K562 (cell line): ENCODE measurements around the gene RACGAP1. TPM values are rescaled to one million over a fixed set of nuclear protein-coding genes. Genes with fewer than 3 reads are reported as not detected.

Source experiments
- CHD7 ChIP-seq: fragments of 200-600 bp; sonication (generic); IDR thresholded peaks from one replicate; pipeline ENCODE4 v1.6.1; 2012; ENCODE audit warnings: mild to moderate bottlenecking, low read depth, low read length, inconsistent platforms
- FOSL1 ChIP-seq: fragments of 200-800 bp; sonication (Bioruptor generic); conservative IDR thresholded peaks from 2 replicates; pipeline ENCODE4 v1.6.1; 2016; ENCODE audit warnings: missing genetic modification characterization, missing compliant biosample characterization
- JUNB ChIP-seq: fragments of 450-650 bp; formaldehyde crosslinking; conservative IDR thresholded peaks from 2 replicates; pipeline ENCODE4 v1.4.0; 2020; ENCODE audit warnings: mild to moderate bottlenecking
- SMARCC2 ChIP-seq: fragments of 450-650 bp; IDR thresholded peaks from 2 replicates; pipeline ENCODE4 v1.6.1; 2017; ENCODE audit warnings: antibody characterized with exemption, moderate library complexity, mild to moderate bottlenecking, low read depth
- ZNF239 ChIP-seq: fragments of 250-450 bp; sonication (Bioruptor Pico); IDR thresholded peaks from 2 replicates; pipeline ENCODE4 v1.4.0; 2020; ENCODE audit warnings: mild to moderate bottlenecking
- polyA plus RNA-seq, 8 experiments: library from polyadenylated mRNA; depleted of rRNA in 4 of 8; stranded (reverse) in 5 of 8; unstranded in 3 of 8; fragments of >200 nt; fragmentation: Nextera tagmentation in 2 of 8; fragmentation: Illumina TruSeq in 1 of 8; extraction: Ambion mirVana in 2 of 8; extraction: Trizol in 1 of 8; gene quantifications; 2 replicates each; pipeline versions ENCODE4 v1.2.1 to v1.2.3, GENCODE V29; 2011 to 2014; ENCODE audit warnings: inconsistent platforms in 1 of 8, missing spikeins in 1 of 8
- total RNA-seq, 7 experiments: library from RNA; depleted of rRNA in 6 of 7; stranded (reverse); fragments of >200 nt in 6 of 7; fragmentation: Illumina TruSeq in 2 of 7; extraction: Trizol in 2 of 7; gene quantifications; 2 replicates each; pipeline versions ENCODE4 v1.2.1 to v1.2.3, GENCODE V29; 2011 to 2021; ENCODE audit warnings: low replicate concordance in 1 of 7
- TF ChIP-seq, protein P1 (sequence below), 3 experiments: fragments of 200-800 bp in 1 of 3; fragments of 250-450 bp in 1 of 3; fragments of 450-650 bp in 1 of 3; sonication (Bioruptor Pico) in 1 of 3; sonication (Bioruptor generic) in 1 of 3; formaldehyde crosslinking in 1 of 3; IDR thresholded peaks; 2 replicates each; pipeline versions ENCODE4 v1.6.1 to v1.8.0; 2016 to 2022; ENCODE audit warnings: mild to moderate bottlenecking in 2 of 3, missing genetic modification characterization in 2 of 3, missing compliant biosample characterization in 1 of 3, moderate library complexity in 1 of 3
- TF ChIP-seq, protein P2 (sequence below): sonication (generic); formaldehyde crosslinking; IDR thresholded peaks from 2 replicates; pipeline ENCODE4 v1.4.0; 2020; ENCODE audit warnings: mild to moderate bottlenecking, missing genetic modification reagents
- TF ChIP-seq, protein P3 (sequence below), 2 experiments: fragments of 450-650 bp; IDR thresholded peaks; 2 replicates each; pipeline ENCODE4 v1.6.1; 2016

The RACGAP1 gene
- total and polyA plus RNA-seq, 9 of the 15 experiments (the other 6 are each of a cell fraction or from before 2014, with no cell fraction given), result 56.4 to 92.9 (median 71.8) TPM

DNA sequence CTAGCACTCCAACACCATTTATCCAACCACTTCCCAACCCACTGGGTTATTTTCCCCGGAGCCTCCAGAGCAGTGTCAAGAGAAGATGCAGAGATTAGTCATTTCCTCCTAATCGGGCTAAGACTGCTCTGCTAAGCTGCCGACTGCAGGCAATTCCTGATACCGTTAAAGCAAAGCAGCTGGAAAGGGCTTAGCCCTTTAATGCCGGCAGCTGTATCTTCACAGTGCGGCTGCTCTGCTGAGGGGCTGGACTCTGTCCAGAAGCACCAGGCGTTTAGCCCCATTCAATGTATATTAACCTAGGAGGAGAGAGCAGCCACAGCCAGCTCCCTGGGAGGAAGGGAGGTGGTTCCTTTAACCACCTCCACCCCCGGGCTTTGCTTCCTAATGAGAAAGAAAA, 41.4 kb downstream of the RACGAP1 start (continued):
- TF ChIP-seq, protein P1, sequence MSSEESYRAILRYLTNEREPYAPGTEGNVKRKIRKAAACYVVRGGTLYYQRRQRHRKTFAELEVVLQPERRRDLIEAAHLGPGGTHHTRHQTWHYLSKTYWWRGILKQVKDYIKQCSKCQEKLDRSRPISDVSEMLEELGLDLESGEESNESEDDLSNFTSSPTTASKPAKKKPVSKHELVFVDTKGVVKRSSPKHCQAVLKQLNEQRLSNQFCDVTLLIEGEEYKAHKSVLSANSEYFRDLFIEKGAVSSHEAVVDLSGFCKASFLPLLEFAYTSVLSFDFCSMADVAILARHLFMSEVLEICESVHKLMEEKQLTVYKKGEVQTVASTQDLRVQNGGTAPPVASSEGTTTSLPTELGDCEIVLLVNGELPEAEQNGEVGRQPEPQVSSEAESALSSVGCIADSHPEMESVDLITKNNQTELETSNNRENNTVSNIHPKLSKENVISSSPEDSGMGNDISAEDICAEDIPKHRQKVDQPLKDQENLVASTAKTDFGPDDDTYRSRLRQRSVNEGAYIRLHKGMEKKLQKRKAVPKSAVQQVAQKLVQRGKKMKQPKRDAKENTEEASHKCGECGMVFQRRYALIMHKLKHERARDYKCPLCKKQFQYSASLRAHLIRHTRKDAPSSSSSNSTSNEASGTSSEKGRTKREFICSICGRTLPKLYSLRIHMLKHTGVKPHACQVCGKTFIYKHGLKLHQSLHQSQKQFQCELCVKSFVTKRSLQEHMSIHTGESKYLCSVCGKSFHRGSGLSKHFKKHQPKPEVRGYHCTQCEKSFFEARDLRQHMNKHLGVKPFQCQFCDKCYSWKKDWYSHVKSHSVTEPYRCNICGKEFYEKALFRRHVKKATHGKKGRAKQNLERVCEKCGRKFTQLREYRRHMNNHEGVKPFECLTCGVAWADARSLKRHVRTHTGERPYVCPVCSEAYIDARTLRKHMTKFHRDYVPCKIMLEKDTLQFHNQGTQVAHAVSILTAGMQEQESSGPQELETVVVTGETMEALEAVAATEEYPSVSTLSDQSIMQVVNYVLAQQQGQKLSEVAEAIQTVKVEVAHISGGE (CRISPR knock-in tag; IDR thresholded peaks at IDR 0.05), result peak in 1 of 3 experiments; percentile 22; a peak in 1 of 6 replicates
- no peak for TF ChIP-seq ZNF239 (CRISPR knock-in tag)
- no peak for TF ChIP-seq JUNB (CRISPR knock-in tag)
- TF ChIP-seq, protein P2, sequence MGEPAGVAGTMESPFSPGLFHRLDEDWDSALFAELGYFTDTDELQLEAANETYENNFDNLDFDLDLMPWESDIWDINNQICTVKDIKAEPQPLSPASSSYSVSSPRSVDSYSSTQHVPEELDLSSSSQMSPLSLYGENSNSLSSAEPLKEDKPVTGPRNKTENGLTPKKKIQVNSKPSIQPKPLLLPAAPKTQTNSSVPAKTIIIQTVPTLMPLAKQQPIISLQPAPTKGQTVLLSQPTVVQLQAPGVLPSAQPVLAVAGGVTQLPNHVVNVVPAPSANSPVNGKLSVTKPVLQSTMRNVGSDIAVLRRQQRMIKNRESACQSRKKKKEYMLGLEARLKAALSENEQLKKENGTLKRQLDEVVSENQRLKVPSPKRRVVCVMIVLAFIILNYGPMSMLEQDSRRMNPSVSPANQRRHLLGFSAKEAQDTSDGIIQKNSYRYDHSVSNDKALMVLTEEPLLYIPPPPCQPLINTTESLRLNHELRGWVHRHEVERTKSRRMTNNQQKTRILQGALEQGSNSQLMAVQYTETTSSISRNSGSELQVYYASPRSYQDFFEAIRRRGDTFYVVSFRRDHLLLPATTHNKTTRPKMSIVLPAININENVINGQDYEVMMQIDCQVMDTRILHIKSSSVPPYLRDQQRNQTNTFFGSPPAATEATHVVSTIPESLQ (CRISPR knock-in tag), result no peak
- no peak for TF ChIP-seq SMARCC2
- TF ChIP-seq FOSL1 (tag), result peak; percentile 68
- TF ChIP-seq, protein P3, sequence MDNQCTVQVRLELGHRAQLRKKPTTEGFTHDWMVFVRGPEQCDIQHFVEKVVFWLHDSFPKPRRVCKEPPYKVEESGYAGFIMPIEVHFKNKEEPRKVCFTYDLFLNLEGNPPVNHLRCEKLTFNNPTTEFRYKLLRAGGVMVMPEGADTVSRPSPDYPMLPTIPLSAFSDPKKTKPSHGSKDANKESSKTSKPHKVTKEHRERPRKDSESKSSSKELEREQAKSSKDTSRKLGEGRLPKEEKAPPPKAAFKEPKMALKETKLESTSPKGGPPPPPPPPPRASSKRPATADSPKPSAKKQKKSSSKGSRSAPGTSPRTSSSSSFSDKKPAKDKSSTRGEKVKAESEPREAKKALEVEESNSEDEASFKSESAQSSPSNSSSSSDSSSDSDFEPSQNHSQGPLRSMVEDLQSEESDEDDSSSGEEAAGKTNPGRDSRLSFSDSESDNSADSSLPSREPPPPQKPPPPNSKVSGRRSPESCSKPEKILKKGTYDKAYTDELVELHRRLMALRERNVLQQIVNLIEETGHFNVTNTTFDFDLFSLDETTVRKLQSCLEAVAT (IDR thresholded peaks at IDR 0.05), result no peak
- no peak for TF ChIP-seq CHD7
